AG04450 (cell line): Measurements from ENCODE around the gene ERG28. TPM values are rescaled to one million over a fixed set of nuclear protein-coding genes. Genes with fewer than 3 reads are reported as not detected.
"Not testable (repeated sequence)": the region's sequence is repeated elsewhere in the genome, so short reads cannot be mapped to it uniquely, and the experiment has no call there.

Experiments used
- CTCF ChIA-PET: fragments of 300-600, 350-600 bp; formaldehyde crosslinking; extraction: SDS; loops from one replicate; lab custom pipeline; 2022; ENCODE audit warnings: antibody characterized with exemption, inconsistent platforms; lab: Charles Lee
- POLR2A ChIA-PET: fragments of 350-600 bp; formaldehyde crosslinking; extraction: SDS; loops from one replicate; lab custom pipeline; 2021; ENCODE audit warnings: antibody characterized with exemption, inconsistent platforms; lab: Yijun Ruan, JAX
- DNase-seq: peaks from one replicate; pipeline ENCODE4 v3.0.0-alpha.2; 2011; ENCODE audit warnings: low read depth, low spot score
- H3K27ac ChIP-seq: one replicate; pipeline ENCODE4 v1.5.1; 2012; ENCODE audit warnings: low read depth, low read length, control low read depth
- H3K27me3 ChIP-seq: one replicate; pipeline ENCODE4 v1.6.0; 2012; ENCODE audit warnings: low read length; ENCODE audit not compliant: control insufficient read depth, insufficient read depth
- H3K4me3 ChIP-seq: 2 replicates; pipeline ENCODE4 v1.5.1; 2011; ENCODE audit warnings: mild to moderate bottlenecking, low read depth, low read length, control low read depth
- H3K9me3 ChIP-seq: 2 replicates; pipeline ENCODE4 v1.5.1; 2012; ENCODE audit warnings: low read length; ENCODE audit not compliant: control insufficient read depth, insufficient read depth
- CTCF ChIP-seq: IDR thresholded peaks from 2 replicates; pipeline ENCODE4 v1.5.1; 2011; ENCODE audit warnings: low read depth, low read length, control low read depth, inconsistent platforms
- polyA plus RNA-seq: library from polyadenylated mRNA; depleted of rRNA; stranded (reverse); fragments of >200 nt; gene quantifications from 2 replicates; pipeline ENCODE4 v1.2.3, GENCODE V29; 2011; rRNA removed
- small RNA-seq: library from RNA; depleted of rRNA; stranded (forward); fragments of <200 nt; gene quantifications from one replicate; pipeline ENCODE3, GENCODE V24; 2012; ENCODE audit warnings: low read depth; ENCODE audit not compliant: insufficient read length

Gene ERG28
- polyA plus RNA-seq, 1 experiment = 24.7 TPM

GRCh38 chr14:75604979-75605851, 55.5 kb downstream of the ERG28 start:
- Histone ChIP-seq H3K4me3 (no peak overlapping the region), H3K9me3 (peaks cover 21% of the 10 kb centered on the region; the same call in 1 of the 2 replicates), H3K27ac (no peak overlapping the region), H3K27me3 (peaks cover 31% of the 10 kb centered on the region)
- no peak for TF ChIP-seq CTCF
- POLR2A ChIA-PET = no interaction called here
- CTCF ChIA-PET = no interaction called here
- DNase-seq = no peak

GRCh38 chr14:75602503-75602902, 58.2 kb downstream of the ERG28 start:
- Histone ChIP-seq H3K27me3 (peaks cover 20% of the 10 kb centered on the region), H3K4me3 (no peak overlapping the region), H3K9me3 (peaks cover 8% of the 10 kb centered on the region; the same call in 1 of the 2 replicates), H3K27ac (no peak overlapping the region)
- POLR2A ChIA-PET = no interaction called here
- CTCF ChIA-PET = interaction anchor here (1.0 to 2.1 kb wide), 2 partner anchors 25 to 52 kb away, joined by 3 to 7 read pairs; partner anchors contain the start of gene FLVCR2
- no peak for TF ChIP-seq CTCF
- DNase-seq = no peak

- H3K4me3 ChIP-seq, H3K9me3 ChIP-seq, H3K27ac ChIP-seq, POLR2A ChIA-PET, DNase-seq: not testable (repeated sequence)
- peaks cover 20% of the 10 kb centered on the region for H3K27me3 ChIP-seq
- CTCF ChIA-PET = interaction anchor here (0.6 to 1.1 kb wide), 3 partner anchors 11 to 437 kb away, joined by 3 to 5 read pairs (median 4); no protein-coding TSS in a partner anchor
Observed at GRCh38 chr14:75601061-75601460, 59.6 kb downstream of the ERG28 start.

- H3K9me3 ChIP-seq, POLR2A ChIA-PET, DNase-seq, H3K27ac ChIP-seq, H3K4me3 ChIP-seq: not testable (repeated sequence)
- H3K27me3 ChIP-seq = peaks cover 27% of the 10 kb centered on the region
- CTCF ChIA-PET = interaction anchor here (1.0 kb wide), 1 partner anchor 11 kb away, joined by 5 read pairs; no protein-coding TSS in a partner anchor
Observed at GRCh38 chr14:75600100-75600499, 60.6 kb downstream of the ERG28 start.

Small RNAs within 50 kb of the gene (small RNA-seq; reads per million reads assigned to genes)
- not detected for gene RNA5SP387

Other genes with a start within 250 kb of the ERG28 start
- gene JDP2, start 232.9 kb downstream of the ERG28 start, polyA plus RNA-seq = 46.5 and 49.1 TPM in 2 replicates
- not detected in 2 replicates for gene BATF, start 138.4 kb downstream of the ERG28 start, polyA plus RNA-seq
- gene FLVCR2, start 82.3 kb downstream of the ERG28 start, polyA plus RNA-seq = 2.8 and 3.4 TPM in 2 replicates
- 21.6 and 24.1 TPM in 2 replicates for gene TTLL5, start 370 bp upstream of the ERG28 start, polyA plus RNA-seq